Islet of Langerhans (tissue), 1 donor: ENCODE data around the gene CFAP54.
"Not testable (repeated sequence)": the region's sequence is repeated elsewhere in the genome, so short reads cannot be mapped to it uniquely, and the experiment has no call there.

Experiments
- FAIRE-seq: peaks from one replicate; lab custom pipeline; 2011; peaks lifted over from hg19 to GRCh38; lab: Jason Lieb, UNC

Gene CFAP54

DNA sequence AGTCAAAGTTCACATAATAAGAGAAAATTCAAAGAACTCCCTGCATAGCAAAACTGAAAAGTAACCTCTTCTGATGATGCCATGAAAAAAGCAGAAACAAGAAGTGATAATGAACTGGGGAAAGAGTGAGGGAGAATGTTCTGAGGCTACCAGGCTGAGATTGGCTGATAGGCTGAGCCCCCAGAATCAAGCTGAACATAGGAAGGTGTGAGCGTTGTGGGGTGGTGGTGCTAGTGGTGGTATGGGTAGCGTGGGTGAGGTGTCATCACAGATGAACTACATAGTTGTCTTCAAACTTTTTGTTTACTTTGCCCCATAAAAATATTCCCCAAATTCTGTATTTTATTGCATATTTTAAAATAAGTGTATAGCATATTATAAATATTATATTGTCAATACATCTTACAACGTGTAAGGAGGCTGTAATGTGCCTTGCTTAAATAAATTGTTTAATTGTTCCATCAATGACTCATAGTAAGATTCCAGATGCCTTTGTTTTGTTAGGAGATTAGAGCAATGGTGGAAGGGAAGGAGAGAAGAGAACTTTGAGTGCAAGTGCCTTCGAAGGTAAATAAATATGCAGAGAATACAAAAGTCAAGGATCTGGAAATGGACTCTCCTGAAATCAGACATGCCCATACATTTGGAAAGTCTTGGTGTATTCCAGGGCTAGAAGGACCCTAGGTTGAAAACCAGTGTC lies 15.8 kb upstream of the CFAP54 start:
- no peak for FAIRE-seq

DNA sequence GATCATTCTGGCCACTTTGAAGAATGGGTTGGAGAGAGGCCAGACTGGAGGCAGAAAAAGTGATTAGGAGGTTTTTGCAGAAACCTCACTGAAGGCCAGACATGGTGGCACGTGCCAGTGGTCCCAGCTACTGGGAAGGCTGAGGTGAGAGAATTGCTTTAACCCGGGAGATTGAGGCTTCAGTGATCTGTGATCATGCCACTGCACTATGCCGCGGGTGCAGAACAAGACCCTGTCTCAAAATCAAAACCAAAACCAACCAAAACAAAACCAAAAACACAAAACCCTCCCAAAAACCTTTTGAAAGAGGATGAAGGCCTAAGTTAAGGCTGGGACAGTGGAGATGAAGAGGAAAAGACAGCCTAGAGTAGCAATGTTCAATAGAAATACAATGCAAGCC lies 15.2 kb upstream of the CFAP54 start:
- FAIRE-seq, result no peak

DNA sequence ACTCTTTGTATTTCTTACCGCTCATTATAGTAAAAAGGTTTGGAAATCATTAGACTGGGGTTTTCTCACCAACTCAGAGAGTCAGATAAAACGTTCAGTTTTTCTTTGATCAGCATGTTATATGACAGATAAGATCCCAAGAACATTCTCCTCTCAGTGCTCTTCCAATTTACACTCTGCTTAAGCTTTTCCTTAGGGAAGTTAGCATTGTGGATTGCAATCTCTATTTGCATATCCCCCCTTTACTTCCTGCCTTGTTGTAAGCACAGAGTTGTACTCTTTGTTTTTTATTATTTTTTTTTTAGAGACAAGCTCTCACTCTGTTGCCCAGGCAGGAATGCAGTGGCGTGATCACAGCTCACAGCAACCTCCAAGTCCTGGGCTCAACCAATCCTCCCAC lies 11.4 kb upstream of the CFAP54 start:
- FAIRE-seq, result no peak

DNA sequence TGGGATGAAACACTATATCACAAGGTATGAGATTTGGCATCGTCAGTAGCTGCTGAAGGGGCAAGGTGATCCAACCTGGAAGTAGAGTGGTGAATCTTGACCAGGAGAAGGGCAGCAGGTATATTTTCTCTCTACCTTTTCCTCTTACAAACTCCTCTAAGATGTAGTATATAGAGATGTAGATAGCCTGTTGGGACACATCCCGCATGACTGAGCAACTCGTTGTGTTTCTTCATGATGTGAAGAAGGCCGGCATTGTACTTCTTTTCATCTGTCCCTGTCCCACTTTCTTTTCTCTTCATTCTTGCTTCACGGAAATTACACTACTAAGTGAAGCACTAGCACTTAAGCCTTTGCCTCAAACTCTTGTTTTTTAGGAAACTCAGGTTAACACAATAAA lies 7.3 kb upstream of the CFAP54 start:
- no peak for FAIRE-seq

DNA sequence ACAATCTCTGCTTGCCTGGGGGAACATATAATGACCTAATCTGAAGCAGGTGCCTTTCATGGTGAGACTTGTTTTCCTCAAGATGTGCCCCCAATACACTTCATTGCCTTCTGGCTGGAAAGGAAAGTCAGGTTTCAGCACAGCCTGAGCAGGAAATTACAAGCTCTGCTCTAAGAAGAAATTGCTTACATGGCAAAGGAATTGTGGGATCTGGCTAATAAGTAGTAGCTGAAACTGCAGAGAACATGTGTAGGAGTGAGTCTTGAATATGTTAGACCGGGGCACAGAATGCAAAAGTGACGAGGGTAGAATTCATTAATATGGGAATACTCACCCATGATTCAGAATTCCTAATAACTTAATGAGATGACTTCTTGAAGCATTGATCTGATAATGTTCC lies 6.3 kb upstream of the CFAP54 start:
- FAIRE-seq, result no peak

GRCh38 chr12:96486751-96487613 lies 2.4 kb upstream of the CFAP54 start:
- no peak for FAIRE-seq

- FAIRE-seq, result no peak
Measured at GRCh38 chr12:96487634-96488033, 1.7 kb upstream of the CFAP54 start.

- FAIRE-seq, result no peak
Measured at GRCh38 chr12:96493106-96493505, 3.7 kb downstream of the CFAP54 start.

DNA sequence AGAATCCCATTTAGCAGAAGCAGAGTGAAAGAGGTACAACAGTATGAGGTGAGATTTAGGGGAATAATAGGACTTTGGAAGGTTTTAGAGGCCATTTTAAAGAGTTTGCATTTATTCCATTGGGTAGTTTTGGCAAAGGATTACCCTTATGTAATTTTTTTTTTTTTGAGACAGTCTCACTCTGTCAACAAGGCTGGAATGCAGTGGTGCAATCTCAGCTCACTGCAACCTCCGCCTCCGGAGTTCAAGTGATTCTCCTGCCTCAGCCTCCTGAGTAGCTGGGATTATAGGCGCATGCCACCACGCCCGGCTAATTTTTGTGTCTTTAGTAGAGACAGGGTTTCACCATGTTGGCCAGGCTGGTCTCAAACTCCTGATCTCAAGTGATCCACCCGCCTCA lies 4.8 kb downstream of the CFAP54 start:
- not testable (repeated sequence) for FAIRE-seq

DNA sequence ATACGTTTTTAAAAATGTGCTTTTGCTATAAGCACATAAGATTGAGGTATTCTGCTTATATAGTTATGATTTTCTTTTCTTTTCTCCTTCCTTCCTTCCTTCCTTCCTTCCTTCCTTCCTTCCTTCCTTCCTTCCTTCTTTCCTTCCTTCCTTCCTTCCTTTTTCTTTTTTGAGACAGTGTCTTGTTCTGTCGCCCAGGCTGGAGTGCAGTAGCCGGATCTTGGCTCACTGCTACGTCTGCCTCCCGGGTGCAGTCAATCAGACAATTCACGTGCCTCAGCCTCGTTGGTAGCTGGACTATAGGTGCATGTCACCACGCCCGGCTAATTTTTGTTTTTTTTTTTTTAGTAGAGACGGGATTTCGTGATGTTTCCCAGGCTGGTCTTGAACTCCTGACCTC lies 5.8 kb downstream of the CFAP54 start:
- no peak for FAIRE-seq

GRCh38 chr12:96495841-96496545 lies 6.6 kb downstream of the CFAP54 start:
- no peak for FAIRE-seq

DNA sequence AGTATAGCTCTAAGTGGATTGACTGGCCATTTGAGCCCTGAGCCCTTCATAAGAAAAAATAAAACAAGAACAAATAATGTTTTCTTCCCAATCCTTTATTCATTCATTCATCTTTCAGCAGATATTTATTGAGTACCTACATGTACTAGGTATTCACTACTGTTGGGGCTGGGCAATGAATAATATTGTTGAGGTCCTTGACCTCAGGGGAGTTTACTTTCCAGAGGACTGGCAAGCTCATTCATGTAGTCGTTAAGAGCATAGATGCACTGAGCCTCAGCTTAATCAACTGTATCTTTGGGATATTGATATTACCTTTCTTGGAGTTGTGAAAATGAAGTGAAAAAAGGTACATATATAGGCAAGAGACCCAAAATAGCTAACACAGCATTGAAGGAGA lies 7.6 kb downstream of the CFAP54 start:
- no peak for FAIRE-seq

GRCh38 chr12:96497855-96498254 lies 8.5 kb downstream of the CFAP54 start:
- no peak for FAIRE-seq

DNA sequence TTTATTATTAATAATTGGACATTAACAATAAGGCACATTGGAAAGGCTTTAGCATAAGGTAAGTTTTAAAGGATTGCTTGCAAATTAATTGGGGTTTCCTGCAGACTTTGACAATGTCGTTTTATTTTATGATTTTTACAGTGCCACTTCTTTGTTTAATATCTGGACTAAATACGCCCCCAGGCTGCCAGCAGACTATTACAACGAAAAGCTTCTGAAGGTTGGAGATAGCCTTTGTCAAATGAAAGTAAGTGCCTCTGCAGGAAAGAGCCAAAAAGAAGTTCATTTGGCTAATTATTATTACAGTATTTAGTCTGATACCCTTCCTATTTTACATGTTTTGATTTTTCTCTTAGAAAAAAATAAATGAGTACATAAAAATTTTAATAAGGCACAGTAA lies 11.3 kb downstream of the CFAP54 start:
- FAIRE-seq, result no peak

- FAIRE-seq, result no peak
Measured at GRCh38 chr12:96501133-96501761, 11.9 kb downstream of the CFAP54 start.

DNA sequence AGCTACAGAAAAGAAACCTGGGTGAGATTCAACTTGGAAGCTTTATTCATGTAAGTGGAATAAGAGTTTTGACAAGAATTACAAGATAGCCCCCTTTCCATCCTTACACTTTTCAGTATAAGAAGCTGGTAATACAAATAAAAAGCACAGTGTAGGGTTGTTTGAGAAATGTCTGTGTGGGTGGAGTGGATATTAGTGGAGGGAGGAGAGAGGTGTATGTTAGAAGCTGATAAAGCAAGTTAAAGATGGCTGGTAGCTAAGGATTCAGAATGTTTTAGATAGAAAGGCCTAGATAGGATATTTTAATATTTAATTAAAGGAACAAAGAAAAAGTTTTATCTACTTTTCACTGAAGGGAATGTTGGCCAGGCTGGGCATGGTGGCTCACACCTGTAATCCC lies 12.5 kb downstream of the CFAP54 start:
- FAIRE-seq, result no peak

DNA sequence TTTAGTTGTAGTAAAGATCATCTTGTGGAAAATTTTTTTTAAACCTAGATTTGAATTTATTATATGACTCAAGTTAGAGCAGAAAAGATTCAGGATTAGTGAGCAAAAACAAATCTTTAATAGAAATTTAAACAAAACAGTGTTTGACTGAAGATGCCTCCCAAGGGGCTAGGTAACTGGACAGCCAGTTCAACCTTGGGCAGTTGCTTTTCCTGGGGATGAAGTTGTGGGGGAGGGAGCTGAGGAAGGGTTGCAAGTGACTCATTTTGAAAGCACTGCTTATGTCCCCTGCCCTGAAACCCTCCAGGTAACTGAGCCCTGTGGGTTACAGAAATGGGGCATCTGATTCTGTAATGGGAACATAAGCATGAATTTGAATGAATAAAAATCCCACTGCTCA lies 13.1 kb downstream of the CFAP54 start:
- FAIRE-seq, result no peak

- FAIRE-seq, result no peak
Measured at GRCh38 chr12:96502949-96503532, 13.7 kb downstream of the CFAP54 start.

DNA sequence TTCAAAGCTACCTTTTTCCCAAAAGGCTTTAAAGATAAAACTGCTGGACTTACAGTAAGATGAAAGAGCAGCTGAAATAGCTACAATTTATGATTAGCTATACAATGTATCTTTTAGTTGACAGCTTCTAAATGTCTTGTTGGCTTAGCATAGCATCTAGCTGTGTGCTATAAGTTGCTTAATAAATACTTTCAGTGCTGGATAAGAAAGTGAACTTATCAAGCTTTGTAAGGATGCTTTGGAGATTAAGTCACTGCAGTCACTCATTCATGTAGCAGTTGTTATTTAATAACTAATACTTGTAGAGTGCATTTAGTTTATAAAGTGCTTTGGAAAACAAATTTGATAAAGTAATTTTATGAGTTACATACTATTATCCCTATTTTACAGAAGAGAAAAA lies 14.6 kb downstream of the CFAP54 start:
- no peak for FAIRE-seq

- no peak for FAIRE-seq
Measured at GRCh38 chr12:96506776-96507175, 17.4 kb downstream of the CFAP54 start.

GRCh38 chr12:96510306-96510764 lies 21.0 kb downstream of the CFAP54 start:
- FAIRE-seq, result no peak

- FAIRE-seq, result no peak
Measured at GRCh38 chr12:96513166-96513565, 23.8 kb downstream of the CFAP54 start.
